MM.1S (cell line): ENCODE measurements around the gene NOXA1.

Experiments used
- DNase-seq: peaks from one replicate; pipeline ENCODE4 v3.0.0-alpha.2; 2015
- H2AFZ ChIP-seq: fragments of 300-600 bp; sonication (generic); 2 replicates; pipeline ENCODE4 v1.6.0; 2016; ENCODE audit warnings: antibody characterized with exemption, low read length
- H3F3A ChIP-seq: fragments of 300-600 bp; sonication (generic); 2 replicates; pipeline ENCODE4 v1.6.1; 2016; ENCODE audit warnings: mild to moderate bottlenecking, antibody characterized with exemption, low read length, moderate library complexity, mixed read lengths; ENCODE audit not compliant: insufficient read depth
- H3K27ac ChIP-seq: fragments of 300-600 bp; sonication (generic); 2 replicates; pipeline ENCODE4 v1.5.1; 2016; ENCODE audit warnings: mild to moderate bottlenecking, low read length
- H3K27me3 ChIP-seq: fragments of 300-600 bp; sonication (generic); replicated peaks from 2 replicates; pipeline ENCODE4 v1.6.0; 2016; ENCODE audit warnings: low read length; ENCODE audit not compliant: insufficient read depth
- H3K36me3 ChIP-seq: fragments of 300-600 bp; sonication (generic); replicated peaks from 2 replicates; pipeline ENCODE4 v1.6.1; 2016; ENCODE audit warnings: mild to moderate bottlenecking, low read length, mixed read lengths; ENCODE audit not compliant: insufficient read depth
- H3K4me1 ChIP-seq: fragments of 300-600 bp; sonication (generic); 2 replicates; pipeline ENCODE4 v1.6.1; 2016; ENCODE audit warnings: low read length, mixed read lengths
- H3K4me2 ChIP-seq: fragments of 300-600 bp; sonication (generic); 2 replicates; pipeline ENCODE4 v1.6.0; 2016; ENCODE audit warnings: low read depth, low read length
- H3K4me3 ChIP-seq: fragments of 300-600 bp; sonication (generic); 2 replicates; pipeline ENCODE4 v1.5.1; 2016; ENCODE audit warnings: low read length, mixed read lengths
- H3K79me2 ChIP-seq: fragments of 300-600 bp; sonication (generic); 2 replicates; pipeline ENCODE4 v1.6.1; 2016; ENCODE audit warnings: mixed run types, low read length, mixed read lengths
- H3K9ac ChIP-seq: fragments of 300-600 bp; sonication (generic); 2 replicates; pipeline ENCODE4 v1.6.1; 2016; ENCODE audit warnings: low read length, mixed read lengths
- H3K9me2 ChIP-seq: fragments of 300-600 bp; sonication (generic); replicated peaks from 2 replicates; pipeline ENCODE4 v1.6.1; 2016; ENCODE audit warnings: mild to moderate bottlenecking, low read length, mixed read lengths; ENCODE audit not compliant: insufficient read depth
- H3K9me3 ChIP-seq: fragments of 300-600 bp; sonication (generic); replicated peaks from 2 replicates; pipeline ENCODE4 v1.6.1; 2016; ENCODE audit warnings: mild to moderate bottlenecking, low read length, mixed read lengths; ENCODE audit not compliant: insufficient read depth
- H4K20me1 ChIP-seq: fragments of 300-600 bp; sonication (generic); 2 replicates; pipeline ENCODE4 v1.6.1; 2016; ENCODE audit warnings: mild to moderate bottlenecking, low read length, moderate library complexity, mixed read lengths; ENCODE audit not compliant: insufficient read depth
- CTCF ChIP-seq: fragments of 300-600 bp; sonication (generic); IDR thresholded peaks from 2 replicates; pipeline ENCODE4 v1.5.1; 2016; ENCODE audit warnings: antibody characterized with exemption, low read length, mixed read lengths
- EZH2 ChIP-seq: fragments of 300-600 bp; sonication (generic); optimal IDR thresholded peaks from 2 replicates; pipeline ENCODE3; 2017; ENCODE audit warnings: low read depth, mild to moderate bottlenecking, antibody characterized with exemption, low read length, mixed read lengths
- EZH2phosphoT487 ChIP-seq: fragments of 300-600 bp; sonication (generic); IDR thresholded peaks from 2 replicates; pipeline ENCODE4 v1.6.1; 2018; ENCODE audit warnings: antibody characterized with exemption, low read length

Gene NOXA1

GRCh38 chr9:137387891-137388560 lies 35.2 kb upstream of the NOXA1 start:
- Histone ChIP-seq H3K27me3 (no peaks in the 10 kb centered on the region), H3K27ac (no peak overlapping the region), H3K9me3 (no peaks in the 10 kb centered on the region), H3F3A (no peaks in the 10 kb centered on the region), H4K20me1 (no peaks in the 10 kb centered on the region), H3K36me3 (no peaks in the 10 kb centered on the region), H2AFZ (no peak overlapping the region), H3K4me1 (no peaks in the 10 kb centered on the region), H3K9ac (no peak overlapping the region), H3K4me2 (no peak overlapping the region), H3K9me2 (no peaks in the 10 kb centered on the region), H3K79me2 (no peaks in the 10 kb centered on the region), H3K4me3 (no peak overlapping the region)
- TF ChIP-seq EZH2phosphoT487, result no peak
- TF ChIP-seq EZH2, result no peak
- no peak for TF ChIP-seq CTCF
- DNase-seq, result no peak

- no peaks in the 10 kb centered on the region for H3K79me2 ChIP-seq
- no peak for DNase-seq
- no peaks in the 10 kb centered on the region for H3K9me3 ChIP-seq
- no peak overlapping the region for H3K27ac ChIP-seq
- no peaks in the 10 kb centered on the region for H3K4me1 ChIP-seq
- no peaks in the 10 kb centered on the region for H4K20me1 ChIP-seq
- no peaks in the 10 kb centered on the region for H3K27me3 ChIP-seq
- TF ChIP-seq EZH2 (no peak), EZH2phosphoT487 (no peak), CTCF (no peak)
- H3K4me3 ChIP-seq, result no peak overlapping the region
- no peaks in the 10 kb centered on the region for H3K9me2 ChIP-seq
- H3F3A ChIP-seq, result no peaks in the 10 kb centered on the region
- no peak overlapping the region for H3K4me2 ChIP-seq
- H3K36me3 ChIP-seq, result no peaks in the 10 kb centered on the region
- H2AFZ ChIP-seq, result no peak overlapping the region
- no peak overlapping the region for H3K9ac ChIP-seq
Observed at GRCh38 chr9:137388589-137389427, 34.4 kb upstream of the NOXA1 start.

- H3K36me3 ChIP-seq, result no peaks in the 10 kb centered on the region
- DNase-seq, result no peak
- H3K4me3 ChIP-seq, result no peak overlapping the region
- no peak for TF ChIP-seq EZH2
- no peak for TF ChIP-seq EZH2phosphoT487
- TF ChIP-seq CTCF, result no peak
- H3K79me2 ChIP-seq, result no peaks in the 10 kb centered on the region
- H4K20me1 ChIP-seq, result no peaks in the 10 kb centered on the region
- H3K4me2 ChIP-seq, result no peak overlapping the region
- H3K9ac ChIP-seq, result no peak overlapping the region
- H3K27ac ChIP-seq, result no peak overlapping the region
- no peaks in the 10 kb centered on the region for H3K9me3 ChIP-seq
- H3K9me2 ChIP-seq, result no peaks in the 10 kb centered on the region
- no peaks in the 10 kb centered on the region for H3F3A ChIP-seq
- no peaks in the 10 kb centered on the region for H3K4me1 ChIP-seq
- H3K27me3 ChIP-seq, result no peaks in the 10 kb centered on the region
- no peak overlapping the region for H2AFZ ChIP-seq
Observed at GRCh38 chr9:137389428-137389746, 33.8 kb upstream of the NOXA1 start.
